HG02678 (cell line): ENCODE data around the gene CTNNA1.
"Not testable (repeated sequence)": the region's sequence is repeated elsewhere in the genome, so short reads cannot be mapped to it uniquely, and the experiment has no call there.

Experiments used
- ATAC-seq: cut with Tn5 transposase; IDR thresholded peaks from one replicate; pipeline ENCODE4 v1.9.1; 2021; ENCODE audit warnings: mild to moderate bottlenecking, moderate library complexity; ENCODE audit not compliant: unreplicated experiment

CTNNA1 gene

DNA sequence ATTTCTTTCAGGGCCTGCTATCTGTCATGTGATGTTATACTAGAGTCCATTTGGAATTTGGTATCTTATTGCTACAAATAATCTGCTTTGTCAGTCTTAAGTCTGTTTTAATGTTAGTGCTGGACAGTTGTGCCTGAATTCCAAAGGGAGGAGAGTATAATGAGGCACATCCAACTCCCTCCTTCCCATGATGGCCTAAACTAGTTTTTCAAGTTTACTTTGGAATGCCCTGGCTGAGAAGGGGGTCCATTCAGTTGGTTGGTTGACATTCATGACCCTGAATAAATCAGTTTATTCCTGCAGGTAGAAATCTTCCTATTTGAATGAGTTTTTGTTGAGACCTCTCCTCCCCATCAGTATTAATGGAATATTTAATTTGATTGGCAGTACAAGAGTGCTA lies 131.3 kb downstream of the CTNNA1 start:
- no peak for ATAC-seq

DNA sequence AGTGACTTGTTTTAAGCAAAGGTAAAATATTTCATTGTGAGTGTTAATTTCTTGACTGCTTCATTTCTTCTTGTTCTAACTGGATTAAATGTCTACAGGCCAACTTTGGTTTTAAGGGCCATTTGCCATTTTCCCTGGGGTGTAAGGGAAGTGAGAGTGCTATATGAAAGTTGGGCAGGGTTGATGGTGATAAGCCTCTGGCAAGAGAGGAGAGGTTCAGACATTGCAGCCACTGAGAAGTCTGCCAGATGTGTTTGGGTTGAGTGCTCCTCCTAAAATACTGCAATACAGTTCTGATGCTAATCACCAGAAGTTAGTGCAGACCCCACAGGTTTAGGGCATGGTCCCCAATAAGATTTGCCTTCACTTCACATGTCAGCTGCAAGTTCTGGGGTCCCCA lies 136.8 kb downstream of the CTNNA1 start:
- no peak for ATAC-seq

DNA sequence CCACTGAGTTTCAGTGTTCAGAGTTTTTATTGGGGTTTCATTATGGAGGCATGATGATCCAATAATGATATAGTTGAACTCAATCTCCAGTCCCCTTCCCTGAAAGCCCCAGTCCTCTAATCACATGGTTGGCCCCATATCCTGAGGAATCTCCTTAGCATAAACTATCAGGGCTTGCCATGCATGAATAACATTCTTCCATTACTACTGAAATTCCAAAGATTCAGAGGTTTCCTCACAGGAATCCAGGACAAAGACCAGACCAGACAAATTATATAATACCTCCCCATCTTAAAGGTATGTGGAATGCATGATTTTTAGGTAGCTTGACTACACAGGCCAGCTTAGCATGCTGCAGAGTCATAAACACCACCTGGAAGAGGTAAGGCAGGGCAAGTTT lies 137.4 kb downstream of the CTNNA1 start:
- no peak for ATAC-seq

DNA sequence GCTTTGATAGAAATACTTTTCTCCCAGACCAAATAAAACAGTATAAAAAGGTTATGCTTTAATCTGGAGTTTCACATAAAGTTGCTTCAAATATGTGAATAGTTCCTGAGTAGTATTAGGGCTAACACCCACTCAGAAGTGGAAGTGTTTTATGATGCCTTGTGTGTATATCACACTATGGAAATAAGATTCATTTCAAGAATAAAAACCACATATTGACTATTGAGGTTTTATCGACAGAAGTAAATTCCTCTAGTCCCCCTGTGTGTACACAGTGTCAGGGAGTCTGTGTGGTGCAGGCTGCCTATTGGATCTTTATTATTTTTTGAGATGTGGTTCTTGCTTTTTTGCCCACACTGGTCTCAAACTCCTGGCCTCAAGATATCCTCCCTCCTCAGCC lies 142.7 kb downstream of the CTNNA1 start:
- ATAC-seq: no peak

DNA sequence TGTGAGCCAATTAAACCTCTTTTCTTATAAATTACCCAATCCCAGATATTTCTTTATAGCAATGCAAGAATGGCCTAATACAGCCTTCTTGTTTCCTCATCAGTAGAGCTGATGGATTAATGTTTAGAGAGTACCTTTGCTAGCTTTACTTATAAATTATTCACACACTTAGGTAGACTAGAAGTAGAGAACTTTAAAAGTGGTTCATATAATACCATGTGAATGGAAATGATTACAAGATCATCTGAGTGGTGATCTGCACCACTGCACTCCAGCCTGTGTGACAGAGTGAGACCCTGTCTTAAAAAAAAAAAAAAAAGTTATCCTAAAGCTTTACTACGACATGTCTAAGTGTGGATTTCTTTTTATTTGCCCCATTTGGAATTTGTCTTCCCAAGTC lies 145.1 kb downstream of the CTNNA1 start:
- no peak for ATAC-seq

DNA sequence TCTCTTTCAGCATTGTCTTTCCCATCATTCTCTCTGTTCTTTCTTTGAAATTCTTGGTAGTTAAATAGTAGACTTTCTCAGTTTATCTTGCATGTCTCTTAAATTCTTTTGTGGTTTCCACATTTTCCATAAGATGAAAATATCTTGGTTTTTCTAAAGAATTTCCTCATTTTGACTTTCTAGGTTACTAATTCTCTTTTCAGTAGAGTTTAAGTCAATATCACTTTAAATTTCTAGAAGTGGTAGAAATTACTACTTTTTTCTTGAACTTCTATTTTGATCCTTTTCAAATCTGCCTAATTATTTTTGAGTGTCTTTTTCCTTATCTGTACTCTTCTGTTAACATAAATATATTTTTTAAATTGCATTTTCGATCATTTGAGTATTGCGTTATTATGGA lies 145.5 kb downstream of the CTNNA1 start:
- ATAC-seq: no peak

DNA sequence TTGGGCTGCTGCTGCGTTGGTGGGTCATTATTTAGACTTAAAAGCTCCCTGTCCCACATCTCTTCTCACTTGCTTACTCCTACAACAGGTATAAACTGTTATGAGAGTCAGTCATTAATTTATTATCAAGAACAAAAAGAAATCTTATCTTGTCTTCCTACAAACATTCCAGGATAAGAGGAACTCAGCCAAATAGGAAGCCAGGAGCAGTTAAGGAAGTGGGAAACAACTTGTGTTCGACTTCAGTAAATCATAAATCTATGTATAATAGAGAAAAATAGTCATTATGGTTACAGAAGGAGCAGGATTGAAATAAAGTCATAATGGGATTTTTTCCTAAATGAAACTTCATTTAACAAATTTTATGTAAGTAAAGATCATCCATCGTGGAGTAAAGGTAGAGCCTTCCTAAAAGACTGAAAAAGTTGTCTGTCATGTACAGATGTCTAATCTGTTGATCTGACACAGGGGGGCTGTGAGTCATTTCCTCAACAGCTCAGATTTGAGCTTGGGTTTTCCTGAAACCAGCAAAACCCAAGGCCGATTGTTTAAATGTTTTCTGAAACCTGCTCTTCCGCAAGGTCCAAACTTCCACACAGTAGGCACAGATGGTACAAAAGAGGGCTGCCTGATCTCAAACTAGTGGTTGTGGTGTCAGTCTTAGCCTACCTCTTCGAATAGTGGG lies 147.2 kb downstream of the CTNNA1 start:
- no peak for ATAC-seq

DNA sequence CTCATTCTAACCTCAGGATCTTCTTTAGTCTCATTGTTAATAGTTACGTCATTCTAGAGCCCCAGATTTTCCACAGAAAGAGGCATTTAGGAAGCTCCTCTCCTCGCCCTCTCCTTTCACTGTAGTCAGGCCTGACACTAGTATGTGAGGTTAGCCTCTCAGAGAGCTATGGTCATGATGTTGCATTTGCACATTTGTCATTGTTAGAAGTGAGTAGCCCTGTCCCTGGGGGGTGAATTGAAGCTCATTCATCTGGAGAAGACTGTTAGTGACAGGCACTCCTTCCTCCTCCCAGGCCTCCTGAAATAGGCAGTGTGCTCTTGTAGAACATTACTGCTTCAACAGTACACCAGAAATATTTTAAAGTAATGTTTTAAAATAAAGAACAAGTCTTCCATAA lies 148.5 kb downstream of the CTNNA1 start:
- ATAC-seq: no peak

DNA sequence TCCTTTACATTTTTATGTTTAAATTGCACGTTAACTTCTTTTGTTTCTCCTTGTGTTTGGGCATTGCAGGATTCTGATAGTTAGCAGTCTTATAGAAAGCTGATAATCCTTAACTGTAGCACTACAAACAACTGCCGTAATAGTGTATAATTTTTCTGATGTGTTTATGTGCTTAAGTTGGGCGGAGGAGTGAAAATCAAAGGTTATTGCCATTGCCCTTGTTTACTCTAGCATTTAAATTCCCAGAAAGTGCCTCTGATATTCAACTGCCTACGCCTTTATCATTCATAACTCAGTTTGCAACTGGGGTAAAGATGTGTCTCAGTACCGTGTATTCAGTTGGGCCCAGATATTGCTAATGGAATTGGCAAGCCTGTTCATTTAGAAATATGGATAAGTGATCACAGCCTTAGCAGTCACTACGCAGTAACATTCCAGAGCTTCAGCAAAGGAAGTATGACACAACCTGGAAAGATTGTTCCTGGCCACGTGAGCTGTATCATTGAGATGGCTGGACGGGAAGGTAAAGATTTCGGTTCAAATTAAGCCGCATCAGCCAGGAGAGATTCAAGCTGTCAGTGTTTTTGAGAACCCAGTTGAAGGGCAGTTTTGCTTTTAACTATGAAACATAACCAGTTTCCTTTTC lies 150.0 kb downstream of the CTNNA1 start:
- ATAC-seq: no peak

DNA sequence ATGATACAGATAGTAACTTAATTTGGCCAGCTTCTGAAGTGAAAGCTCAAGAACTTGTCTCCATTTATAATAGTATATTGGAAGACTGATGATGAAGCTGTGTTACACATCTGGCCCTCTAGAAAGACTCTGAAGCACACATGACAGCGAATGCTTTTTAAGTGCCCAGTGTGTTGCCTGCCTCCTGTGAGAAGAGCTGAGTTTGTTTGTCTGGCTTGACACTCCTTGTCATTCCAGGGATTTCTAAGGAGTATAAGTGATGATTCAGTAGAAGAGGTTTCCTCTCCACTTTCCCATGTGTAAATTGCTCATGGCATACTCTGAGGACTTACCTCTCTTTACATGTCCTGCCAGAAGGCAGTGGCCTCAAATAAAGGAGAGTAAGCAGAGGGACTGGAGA lies 152.3 kb downstream of the CTNNA1 start:
- no peak for ATAC-seq

DNA sequence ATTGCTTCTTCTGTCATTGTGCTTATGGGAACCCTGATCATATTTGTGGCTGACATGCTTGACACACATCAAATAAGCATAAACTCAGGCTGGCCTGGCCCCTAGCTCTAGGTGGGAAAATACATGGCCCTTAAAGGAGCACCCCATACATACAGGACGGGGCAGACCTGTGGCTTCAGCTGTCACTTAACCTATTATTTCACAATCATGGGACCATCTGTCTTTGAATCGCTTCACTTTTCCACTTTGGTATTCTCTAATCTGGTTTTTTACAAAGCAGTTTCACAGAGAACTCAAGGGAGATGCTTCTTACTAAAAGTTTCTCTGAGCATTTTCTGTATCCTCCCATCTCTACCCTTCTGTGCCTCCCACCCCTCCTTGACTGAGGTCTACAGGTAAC lies 156.5 kb downstream of the CTNNA1 start:
- no peak for ATAC-seq

DNA sequence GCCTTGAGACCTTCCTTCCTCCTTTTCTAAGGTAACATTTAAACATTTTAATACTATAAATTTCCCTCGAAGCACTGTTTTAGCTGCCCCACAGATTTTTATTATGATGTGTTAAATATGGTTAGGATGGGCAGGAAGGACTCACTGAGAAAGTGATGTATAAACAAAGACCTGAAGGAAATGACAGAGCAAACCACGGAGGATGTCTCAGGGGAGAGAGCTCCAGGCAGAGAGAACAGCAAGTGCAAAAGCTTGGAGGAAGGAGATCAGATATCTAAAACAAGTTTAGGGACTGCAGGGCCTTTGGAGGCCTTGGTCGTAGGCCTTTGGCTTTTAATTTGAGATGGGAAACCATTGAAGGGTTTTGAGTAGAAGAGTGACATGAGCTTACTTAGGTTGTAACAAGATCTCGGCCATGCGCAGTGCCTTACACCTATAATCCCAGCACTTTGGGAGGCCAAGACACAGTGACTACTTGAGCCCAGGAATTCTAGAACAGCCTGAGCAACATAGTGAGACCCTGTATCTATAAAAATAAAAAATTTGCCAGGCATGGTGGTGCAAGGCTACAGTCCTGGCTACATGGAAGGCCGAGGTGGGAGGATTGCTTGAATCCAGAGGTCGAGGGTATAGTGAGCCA lies 157.4 kb downstream of the CTNNA1 start:
- no peak for ATAC-seq

DNA sequence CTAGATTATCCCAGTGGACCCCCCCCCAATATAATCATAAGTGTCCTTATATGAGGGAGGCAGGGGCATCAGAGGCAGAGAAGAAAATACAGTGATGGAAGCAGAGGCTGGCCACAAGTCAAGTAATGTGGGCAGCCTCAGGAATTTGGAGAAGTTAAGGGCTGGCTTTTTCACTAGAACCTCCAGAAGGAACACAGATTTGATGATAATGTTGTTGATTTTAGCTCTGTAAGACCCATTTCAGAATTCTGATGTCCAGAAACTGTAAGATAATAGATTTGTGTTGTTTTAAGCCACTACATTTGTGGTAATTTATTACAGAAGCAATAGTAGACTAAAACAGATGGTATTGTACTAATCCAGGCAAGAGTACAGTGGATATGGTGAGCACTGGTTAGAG lies 158.2 kb downstream of the CTNNA1 start:
- ATAC-seq: no peak

DNA sequence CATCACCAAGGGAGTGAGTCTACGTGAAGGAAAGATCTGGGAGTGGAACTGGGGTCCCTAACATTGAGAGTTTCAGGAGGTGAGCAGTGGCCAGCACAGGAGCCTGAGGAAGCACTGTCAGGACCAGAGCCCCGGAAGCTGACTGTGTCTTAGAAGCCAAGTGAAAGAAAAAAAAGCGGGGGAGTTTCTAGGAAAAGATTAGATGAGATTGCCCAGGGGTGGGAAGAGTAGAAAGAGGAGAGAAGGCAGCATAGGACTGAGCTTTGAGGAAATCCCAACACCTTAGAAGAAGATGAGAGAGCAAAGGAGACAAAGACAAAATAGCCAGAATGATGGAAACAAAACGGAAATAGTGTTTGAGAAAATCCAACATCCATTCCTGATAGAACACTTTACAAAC lies 158.9 kb downstream of the CTNNA1 start:
- ATAC-seq: no peak

DNA sequence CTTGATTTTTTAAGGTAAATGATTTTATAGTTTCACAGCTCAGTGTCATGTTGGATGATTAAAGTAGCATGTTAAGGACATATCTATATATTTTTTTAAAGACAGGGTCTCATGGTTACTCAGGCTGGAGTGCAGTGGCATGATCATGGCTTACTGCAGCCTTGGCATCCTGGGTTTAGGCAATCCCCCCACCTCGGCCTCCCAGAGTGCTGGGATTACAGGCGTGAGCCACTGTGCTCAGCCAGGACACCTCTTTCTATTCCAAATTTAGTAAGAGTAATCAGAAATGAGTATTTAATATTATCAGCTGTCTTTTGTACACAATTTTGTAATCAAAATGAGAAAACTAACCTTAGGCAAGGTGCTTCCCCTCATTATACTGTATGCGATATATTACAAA lies 160.5 kb downstream of the CTNNA1 start:
- ATAC-seq: no peak

DNA sequence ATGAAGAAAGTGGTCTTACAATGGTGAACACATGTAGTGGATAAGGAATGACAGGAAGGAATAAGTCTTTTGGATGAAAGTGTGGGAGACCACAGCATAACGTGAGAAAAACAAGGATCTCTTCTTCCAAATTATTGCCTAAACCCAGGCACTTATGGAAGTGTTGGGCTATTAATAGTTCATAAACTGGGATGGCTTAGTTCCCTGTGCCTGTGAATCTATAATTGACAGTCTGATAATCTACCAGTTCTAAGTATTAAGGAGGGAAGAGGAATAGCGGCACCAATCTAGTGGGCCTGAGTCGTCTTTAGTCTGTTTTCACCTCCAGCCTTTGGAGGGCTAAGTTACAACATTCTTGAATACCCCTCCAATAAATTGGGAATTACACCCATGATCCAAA lies 161.1 kb downstream of the CTNNA1 start:
- ATAC-seq: no peak

DNA sequence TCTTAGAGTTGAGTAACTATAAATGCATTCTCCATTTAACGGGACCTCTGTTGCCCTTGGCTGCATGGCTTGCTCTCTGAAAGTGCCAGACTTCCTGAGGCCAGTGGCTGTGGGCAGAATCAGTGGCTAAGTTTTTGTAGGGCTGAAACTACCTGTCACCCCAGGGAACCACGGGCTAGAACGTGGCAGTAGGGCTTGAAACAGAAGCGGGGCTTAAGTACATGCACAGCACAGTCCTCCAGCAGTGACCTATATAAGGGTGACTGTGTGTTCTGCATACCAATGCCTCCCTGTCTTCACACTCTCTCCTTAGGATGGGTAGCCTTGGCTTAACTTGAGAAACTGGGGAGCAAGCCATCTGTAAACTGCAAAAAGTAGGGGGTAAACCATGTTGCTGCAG lies 165.5 kb downstream of the CTNNA1 start:
- no peak for ATAC-seq

DNA sequence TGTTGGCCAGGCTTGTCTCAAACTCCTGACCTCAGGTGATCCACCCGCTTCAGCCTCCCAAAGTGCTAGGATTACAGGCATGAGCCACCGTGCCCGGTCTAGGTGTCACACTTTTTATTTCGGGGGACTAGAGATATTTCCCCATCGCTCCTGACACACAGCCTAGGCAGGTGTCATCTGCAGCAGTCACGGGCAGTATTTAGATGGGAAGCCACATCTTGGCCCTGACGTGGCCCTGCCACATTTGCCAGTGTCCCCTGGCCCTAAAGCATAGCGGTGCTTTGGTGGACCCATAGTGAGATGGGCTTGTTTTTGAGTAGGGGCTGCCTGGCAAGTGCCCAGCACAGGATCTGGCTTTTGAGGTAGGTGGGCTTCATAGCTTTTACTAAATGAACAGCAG lies 167.0 kb downstream of the CTNNA1 start:
- ATAC-seq: no peak

DNA sequence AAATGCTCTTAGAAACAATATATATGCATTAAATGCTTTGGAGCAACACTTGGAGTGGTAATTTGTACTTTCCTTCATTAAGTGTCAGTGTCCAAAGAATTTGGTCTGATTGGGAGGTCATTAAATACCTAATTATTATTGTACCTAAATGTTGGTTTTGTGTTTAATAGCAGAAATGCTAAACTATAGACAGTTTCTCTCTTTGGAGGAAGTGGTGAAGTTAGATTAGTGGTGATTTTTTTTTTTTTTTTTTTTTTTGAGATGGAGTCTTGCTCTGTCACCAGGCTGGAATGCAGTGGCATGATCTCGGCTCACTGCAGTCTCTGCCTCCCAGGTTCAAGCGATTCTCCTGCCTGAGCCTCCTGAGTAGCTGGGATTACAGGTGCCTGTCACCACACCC lies 168.1 kb downstream of the CTNNA1 start:
- not testable (repeated sequence) for ATAC-seq

DNA sequence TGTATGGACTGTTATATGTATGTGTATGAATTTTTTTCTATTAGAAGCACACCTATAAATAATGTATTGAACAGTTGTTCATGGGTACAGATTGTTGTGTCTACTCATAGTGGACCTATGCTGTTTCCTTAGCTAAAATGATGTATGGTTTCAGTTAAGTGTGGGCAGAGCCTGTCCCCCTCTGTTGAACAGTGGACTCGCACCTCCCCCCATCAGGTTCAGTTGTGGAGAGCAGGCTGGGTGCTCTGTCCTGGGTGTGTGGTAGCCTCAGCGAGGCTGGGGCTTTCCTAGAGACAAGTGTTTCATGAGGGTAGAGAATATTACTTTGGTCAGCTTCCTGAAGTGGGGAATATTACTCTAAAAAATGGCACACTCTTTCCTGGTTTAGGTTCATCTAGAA lies 169.3 kb downstream of the CTNNA1 start:
- no peak for ATAC-seq

DNA sequence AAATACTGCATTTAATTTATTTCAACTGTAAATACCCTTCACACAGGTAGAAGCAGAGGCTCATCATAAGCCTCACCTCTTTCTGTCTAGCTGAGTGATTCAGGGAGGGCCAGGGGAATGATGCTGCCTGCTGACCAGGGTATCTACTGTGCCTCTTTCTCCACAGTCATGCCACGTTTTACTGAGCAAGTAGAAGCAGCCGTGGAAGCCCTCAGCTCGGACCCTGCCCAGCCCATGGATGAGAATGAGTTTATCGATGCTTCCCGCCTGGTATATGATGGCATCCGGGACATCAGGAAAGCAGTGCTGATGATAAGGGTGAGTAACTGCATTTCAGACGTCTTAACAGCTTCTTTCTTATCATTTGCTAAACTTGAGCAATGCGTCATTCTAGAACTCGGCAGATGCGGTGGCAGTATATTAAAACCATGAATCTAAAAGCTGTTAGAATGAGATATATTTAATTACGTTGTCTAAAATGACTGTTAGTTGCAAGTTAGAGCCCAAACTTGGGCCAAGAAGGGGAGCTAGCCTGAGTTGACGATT lies 171.9 kb downstream of the CTNNA1 start:
- no peak for ATAC-seq

DNA sequence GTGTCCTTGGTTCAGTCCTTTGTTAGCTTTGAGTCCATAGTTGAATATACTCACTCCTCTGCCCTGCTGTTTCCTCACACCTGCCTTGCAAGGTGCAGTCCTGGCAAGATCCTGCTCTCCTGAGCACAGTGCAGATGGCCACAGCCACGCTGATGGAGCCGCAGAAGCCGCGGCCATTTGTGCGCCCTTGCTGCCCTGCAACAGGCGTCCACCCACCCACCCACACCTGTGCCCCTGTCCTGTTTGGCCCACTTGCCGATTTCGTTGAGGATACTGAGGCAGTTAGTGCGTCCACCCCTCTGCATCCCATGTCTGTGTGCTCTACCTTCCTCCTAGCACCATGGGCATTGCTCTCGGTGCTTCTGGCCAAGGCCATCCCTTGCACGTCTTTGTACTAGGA lies 173.0 kb downstream of the CTNNA1 start:
- no peak for ATAC-seq
